ENCODE data around the gene COPB2.
"Not testable (repeated sequence)": the region's sequence is repeated elsewhere in the genome, so short reads cannot be mapped to it uniquely, and the experiment has no call there.

DNA sequence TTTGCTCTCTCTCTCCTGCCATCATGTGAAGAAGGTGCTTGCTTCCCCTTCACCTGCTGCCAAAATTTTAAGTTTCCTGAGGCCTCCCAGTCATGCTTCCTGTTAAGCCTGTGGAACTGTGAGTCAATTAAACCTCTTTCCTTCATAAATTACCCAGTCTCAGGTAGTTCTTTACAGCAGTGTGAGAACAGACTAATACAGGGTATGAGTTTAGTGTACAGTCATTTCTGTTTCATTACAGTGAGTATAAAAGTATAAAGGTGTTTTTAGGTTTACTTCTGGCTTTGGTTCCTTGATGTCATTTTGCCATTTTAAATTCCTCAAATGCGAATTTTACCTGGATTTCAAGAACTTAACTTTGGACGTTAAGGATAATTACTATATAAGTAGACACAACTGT is 7.2 kb downstream of the COPB2 start:
- TF ChIP-seq, protein P1, sequence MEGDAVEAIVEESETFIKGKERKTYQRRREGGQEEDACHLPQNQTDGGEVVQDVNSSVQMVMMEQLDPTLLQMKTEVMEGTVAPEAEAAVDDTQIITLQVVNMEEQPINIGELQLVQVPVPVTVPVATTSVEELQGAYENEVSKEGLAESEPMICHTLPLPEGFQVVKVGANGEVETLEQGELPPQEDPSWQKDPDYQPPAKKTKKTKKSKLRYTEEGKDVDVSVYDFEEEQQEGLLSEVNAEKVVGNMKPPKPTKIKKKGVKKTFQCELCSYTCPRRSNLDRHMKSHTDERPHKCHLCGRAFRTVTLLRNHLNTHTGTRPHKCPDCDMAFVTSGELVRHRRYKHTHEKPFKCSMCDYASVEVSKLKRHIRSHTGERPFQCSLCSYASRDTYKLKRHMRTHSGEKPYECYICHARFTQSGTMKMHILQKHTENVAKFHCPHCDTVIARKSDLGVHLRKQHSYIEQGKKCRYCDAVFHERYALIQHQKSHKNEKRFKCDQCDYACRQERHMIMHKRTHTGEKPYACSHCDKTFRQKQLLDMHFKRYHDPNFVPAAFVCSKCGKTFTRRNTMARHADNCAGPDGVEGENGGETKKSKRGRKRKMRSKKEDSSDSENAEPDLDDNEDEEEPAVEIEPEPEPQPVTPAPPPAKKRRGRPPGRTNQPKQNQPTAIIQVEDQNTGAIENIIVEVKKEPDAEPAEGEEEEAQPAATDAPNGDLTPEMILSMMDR (IDR thresholded peaks at IDR 0.05 in 8 of 11, conservative IDR thresholded peaks at IDR 0.05 in 3 of 11), result not testable (repeated sequence)
- TF ChIP-seq POLR2A (IDR thresholded peaks at IDR 0.05), result not testable (repeated sequence)
